Measurements from ENCODE around the gene OPN1MW2.
"Not testable (repeated sequence)": the region's sequence is repeated elsewhere in the genome, so short reads cannot be mapped to it uniquely, and the experiment has no call there.

DNA sequence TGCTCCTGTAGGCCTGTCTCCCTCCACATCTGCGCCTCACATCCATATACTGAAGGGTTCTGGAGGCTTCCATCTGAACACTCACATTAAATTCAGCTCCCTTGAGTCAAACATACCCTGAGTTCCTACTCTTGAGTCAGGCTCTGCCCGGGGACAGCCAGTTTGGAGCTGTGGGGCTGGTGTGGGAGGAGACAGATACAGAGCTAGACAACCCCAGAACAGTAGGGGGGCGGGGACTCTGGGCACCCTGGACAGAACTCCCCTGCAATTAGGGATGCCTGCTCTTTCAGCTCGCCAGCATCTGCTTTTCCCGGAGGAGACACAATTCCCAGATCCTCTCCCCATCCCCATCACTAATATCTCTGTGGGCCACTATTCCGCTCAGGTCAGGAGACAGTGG, 5.7 kb downstream of the OPN1MW2 start:
- TF ChIP-seq, protein P1, sequence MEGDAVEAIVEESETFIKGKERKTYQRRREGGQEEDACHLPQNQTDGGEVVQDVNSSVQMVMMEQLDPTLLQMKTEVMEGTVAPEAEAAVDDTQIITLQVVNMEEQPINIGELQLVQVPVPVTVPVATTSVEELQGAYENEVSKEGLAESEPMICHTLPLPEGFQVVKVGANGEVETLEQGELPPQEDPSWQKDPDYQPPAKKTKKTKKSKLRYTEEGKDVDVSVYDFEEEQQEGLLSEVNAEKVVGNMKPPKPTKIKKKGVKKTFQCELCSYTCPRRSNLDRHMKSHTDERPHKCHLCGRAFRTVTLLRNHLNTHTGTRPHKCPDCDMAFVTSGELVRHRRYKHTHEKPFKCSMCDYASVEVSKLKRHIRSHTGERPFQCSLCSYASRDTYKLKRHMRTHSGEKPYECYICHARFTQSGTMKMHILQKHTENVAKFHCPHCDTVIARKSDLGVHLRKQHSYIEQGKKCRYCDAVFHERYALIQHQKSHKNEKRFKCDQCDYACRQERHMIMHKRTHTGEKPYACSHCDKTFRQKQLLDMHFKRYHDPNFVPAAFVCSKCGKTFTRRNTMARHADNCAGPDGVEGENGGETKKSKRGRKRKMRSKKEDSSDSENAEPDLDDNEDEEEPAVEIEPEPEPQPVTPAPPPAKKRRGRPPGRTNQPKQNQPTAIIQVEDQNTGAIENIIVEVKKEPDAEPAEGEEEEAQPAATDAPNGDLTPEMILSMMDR (IDR thresholded peaks at IDR 0.05; ENCODE audit: insufficient read depth, low read depth, low read length), result not testable (repeated sequence)
- not testable (repeated sequence) for TF ChIP-seq EZH2 (IDR thresholded peaks at IDR 0.05; ENCODE audit: insufficient read depth, low read length)

All from astrocyte (in vitro differentiated cells and primary cell).